ENCODE measurements around the gene PPP1R9B.

Gene PPP1R9B

DNA sequence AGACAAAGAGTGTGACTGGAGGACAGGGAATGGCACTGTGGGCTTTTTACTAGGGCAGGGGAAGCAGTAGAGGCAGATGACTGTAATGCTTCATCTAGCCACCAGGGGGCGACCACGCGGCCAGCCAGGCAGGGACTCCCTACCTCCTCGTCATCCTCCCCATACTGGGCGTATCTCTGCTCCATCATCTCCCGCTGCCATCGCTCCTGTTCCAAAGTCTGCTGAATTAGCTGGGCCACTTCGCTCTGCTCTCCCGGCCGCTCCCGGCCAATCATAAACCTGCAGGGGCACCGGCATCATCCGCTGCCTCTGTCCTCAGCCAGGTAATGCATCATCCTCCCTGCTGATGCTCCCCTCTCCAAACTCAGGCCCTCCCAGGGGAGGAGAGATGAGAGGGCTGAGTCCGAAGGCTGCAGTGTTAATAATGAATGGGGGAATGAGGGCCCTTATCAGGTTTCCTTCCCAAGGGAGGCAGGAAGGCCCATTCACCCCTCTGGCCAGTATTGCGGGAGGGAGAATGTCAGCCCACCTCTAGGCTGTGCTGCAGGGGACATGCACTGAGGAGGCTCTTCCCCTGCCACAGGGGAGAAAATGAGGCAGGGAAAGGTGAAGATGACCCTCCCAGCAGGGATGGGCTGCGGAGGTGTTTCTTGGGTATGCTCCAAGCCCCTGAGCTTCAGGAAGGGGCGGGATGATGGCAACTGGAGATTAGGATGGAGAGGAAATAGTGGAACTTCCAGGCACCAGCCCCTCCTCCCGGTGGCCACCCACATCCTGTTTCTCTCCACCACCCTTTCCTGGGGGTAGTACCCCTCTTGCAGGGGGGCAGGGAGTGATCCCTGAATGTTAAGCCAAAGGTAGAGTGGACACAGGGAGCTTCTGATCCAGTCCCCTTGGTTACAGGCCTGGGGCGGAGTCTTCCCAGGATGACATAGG is 10.3 kb downstream of the PPP1R9B start:
- no peak for DNase-seq (ENCODE audit: low spot score)

DNA sequence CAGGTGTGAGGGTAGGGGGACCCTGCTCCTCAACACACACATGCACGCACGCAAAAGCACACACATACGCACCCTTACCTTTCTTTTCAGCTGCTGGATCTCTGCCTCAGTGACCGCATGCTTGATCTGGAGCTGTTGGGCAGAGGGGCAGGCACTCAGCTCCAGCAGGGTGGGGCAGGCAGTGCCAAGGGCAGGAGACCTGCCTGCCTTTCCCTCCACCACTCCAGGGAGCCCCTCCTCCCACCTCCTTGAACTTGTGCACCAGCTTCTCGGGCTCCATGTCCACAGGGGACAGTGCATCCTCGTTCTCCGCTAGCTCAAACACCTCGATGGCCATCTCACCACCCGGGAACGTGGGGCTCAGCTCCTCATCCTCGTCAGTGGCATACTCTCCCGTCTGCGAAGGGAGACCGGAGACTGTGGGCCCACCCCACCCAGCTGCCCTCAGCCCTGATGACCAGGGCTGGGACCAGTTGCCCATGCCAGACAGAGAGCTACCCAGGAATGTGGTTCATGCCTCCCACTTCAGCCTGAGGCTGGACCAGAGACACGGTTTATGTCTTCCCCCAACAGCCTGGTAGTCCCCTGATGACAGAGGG is 11.2 kb downstream of the PPP1R9B start:
- DNase-seq (ENCODE audit: low spot score): no peak

DNA sequence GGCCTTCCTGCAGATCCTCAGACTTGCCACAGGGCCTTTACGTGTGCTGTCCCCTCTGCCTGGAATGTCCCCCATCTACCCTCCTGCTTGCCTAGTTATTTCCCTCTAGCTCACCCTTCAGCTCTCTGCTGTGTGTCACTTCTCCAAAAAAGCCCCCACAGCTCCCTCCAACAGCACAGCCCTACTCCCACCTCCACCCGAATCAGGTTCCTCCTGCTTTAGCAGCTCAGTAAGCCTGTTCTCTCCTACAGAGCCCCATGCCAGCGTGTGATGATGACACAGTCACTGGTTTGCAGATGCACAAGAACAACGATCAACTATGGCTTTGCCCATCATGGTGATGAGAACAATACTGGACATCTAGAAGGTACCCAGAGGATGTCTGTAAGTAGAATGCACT is 13.4 kb downstream of the PPP1R9B start:
- DNase-seq (ENCODE audit: low spot score): no peak

DNA sequence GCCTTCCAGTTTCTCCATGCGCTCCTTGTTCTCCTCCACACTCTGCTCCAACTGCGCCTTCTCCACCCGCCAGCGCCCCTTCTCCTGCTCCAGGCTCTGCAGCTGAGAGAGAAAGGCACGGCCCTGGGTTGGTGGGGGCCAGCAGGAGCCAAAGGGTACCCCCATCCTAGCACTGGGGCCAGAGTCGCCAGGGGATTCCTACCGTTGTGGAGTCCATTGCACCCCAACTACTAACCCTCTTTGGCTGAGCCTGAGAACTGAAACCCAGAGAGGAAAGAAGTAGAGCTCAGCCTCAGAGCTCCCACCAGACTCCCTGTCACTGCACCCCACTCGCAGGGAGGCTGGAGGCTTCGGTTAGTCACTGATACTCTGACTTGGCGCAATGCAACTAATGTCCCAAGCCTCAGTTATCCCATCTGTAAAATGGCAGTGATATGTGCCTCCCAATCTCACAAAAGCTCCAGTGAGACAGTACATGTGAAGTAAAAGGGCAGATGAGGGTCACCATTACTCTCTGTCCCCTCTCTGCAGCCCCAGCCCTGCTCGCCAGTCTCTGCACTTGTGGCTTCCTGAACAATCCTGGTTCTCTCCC is 14.3 kb downstream of the PPP1R9B start:
- DNase-seq (ENCODE audit: low spot score): no peak

DNA sequence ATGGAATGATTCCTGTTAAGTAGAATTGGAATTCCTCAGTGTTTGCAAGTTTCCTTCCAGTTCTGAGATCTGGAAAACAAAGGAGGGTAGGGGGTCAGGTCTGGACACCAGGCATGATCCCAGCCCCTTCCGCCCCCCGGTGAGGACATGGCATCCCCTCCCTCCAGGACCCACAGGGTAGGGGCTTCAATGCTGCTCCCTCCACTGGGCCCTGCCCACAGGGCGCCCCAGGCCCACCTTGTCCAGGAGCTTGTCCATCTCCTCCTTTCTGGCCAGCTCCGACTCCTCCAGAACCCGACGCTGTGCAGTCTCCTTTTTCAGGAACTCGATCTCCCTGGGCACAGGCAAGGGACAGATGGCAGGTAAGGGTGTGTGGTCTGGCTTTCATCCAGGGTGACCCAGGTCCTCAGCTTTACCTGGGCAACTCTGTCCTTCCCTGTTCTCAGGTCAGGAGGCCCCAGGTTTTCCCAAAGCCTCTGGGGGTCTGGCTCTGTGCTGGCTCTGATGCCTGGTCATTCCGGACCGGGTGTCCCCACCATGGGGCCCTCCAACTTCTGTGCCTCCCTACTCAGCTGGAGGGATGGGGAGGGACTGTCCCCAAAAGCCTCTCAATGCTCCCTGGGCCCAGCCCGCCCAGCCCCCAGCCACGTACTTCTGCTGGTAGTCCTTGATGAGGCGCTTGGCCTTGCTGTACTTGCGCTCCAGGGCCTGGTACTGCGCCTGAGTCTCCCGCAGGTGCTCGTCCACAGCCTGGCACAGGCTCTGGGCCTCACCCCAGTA is 15.0 kb downstream of the PPP1R9B start:
- no peak for DNase-seq (ENCODE audit: low spot score)

DNA sequence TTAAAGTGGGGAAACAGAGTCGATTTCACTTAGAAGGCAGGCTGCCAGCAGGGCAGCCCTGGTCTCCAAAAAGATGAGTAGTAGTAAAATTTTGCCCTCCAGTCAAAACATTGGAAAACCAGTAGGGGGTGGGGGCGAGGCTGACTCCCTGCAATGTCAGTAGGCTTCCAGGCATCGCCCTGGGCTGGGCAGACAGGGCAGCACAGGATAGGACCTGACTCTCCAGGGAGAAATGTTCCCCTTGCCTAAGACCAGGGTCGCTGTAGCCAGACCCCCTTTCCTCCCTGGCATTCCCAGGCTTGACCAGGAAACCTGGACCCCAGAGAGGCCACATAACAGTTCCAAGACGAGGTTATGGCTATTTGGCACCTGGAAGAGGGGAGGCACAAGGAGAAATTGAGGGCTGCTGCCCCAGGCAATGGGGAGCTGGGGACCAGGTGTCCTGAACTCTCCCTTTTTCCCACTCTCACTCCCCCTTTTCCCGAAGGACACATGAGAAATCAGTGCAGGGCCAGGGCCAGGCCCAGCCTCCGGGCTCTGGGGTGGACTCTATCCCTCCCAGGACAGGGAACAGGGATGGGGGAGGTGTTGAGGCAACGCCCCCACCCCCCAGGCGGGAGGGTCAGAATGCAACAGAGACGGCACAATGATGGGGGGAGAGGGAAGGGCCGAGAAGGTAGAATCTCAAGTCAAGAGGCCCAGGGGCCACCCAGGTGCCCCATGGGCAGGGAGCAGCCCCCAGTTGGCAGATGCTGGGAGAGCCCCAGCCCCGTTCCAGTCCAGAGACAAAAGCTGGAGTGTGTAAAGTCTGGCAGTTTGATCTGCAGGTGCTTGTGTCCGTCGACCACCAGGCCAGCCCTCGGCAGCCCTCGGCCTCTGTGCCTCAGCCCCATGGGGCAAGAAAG is 16.0 kb downstream of the PPP1R9B start:
- no peak for DNase-seq (ENCODE audit: low spot score)

DNA sequence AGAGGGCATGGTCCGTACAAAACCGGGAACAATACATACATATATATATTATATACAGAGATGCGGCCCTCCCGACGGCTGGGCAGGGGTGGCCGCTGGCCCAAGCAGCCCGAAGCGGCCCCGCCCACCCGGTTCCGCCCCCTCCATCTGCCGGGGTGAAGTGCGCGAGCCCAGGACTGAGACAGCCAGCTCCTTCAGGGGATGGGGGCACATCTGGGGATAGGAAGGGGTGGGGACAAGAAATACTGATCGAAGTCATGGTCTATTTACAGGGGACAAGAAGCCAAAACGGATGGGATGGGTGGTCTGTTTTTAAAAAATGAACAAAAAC is 16.7 kb downstream of the PPP1R9B start:
- DNase-seq (ENCODE audit: low spot score): no peak

DNA sequence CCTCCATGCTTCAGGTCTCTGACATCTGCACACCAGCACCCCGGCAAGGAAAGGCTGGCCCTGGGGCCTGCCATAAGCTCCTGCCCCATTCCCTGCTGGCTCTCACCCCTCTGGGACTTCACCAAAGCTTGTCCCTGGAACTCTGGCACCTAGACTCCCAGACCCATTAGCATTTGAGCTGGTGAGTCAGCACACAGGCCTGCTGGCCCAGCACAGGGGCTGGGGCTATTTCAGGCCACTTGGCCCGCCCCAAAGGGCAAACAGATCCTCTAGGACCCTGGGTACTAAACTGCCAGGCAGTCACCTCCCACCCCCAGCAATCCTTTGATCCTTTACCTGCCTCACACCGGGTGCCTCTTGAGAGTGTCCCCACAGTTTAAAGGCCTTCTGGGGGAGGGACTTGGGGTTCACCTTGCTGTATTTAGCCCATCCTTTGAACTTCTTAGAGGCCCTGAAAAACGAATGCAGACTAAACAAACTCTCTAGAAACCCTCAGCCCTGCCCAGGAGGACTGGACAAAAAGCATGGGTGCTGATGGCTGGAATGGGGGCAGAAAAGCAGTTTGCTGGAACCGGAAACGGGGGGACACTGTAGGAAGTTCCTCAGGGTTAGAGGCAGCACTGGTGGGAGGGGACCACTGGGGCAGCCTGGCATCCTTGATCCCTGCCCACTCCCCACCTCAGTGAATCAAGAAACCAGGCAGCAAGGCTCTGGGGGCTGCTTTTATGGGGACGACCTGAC is 17.3 kb downstream of the PPP1R9B start:
- DNase-seq (ENCODE audit: low spot score): no peak

DNA sequence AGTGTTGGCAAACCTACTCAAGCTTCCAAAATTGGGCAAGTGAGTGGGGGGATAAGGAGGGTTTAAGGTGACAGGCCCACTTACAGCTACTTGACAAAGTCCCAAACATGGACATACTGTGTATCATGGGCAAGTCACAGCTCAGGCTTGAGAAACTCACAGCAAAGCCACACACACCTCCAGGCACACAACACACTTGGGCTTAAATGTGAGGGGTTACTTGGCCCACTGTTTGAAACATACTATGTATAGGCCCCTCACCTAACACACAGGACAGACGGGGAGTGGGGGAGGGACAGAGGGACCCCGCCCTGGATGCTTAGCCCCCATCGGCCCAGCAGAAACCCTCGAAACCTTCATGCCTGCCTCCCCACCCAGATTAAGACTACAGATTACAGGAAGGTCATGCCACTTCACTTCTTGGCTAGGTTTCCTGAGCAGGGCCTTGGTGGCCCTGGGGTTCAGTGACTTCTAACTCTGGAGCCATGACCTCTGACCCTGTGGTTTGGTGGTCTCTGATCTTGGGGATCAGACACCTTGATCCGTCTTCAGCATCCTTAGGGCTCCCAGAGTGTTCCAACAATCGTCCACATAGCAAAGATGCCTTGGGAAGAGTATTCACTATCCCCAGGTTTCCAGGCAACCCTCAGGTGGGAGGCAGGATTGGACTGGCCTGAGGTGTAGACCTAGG is 18.2 kb downstream of the PPP1R9B start:
- no peak for DNase-seq (ENCODE audit: low spot score)

DNA sequence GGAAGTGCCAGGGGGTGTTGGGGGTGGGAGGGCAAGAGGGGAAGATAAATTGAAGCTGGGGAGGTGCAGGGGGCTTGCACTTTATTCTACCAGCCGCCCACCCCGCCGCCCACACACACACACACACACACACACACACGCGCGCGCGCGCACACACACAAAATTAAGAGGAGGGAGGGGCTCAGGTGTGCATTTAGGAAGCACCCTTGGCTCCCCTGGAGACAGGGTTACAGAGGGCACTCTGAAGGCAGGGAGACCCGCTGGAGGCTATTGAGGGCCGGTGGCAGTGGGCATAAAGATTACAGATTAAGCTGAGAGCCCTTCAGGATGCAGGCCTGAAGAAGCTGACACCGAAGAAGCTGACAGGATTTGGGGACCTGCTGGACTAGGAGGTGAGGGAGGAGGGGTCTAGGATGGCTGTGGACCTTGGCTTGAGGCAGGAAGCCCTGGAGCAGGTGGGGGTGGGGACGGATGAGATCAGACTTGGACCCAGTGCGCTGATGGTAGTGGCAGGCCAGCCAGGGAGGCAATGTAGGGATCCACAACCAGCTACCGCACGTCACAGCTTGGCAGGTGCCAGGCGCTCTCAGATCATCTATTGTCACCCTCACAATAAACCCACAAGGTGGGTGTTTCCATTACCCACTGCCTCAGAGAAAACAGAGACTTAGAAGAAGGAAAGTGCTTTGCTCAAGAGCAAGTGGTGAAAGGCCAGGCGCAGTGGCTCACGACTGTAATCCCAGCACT is 19.7 kb downstream of the PPP1R9B start:
- no peak for DNase-seq (ENCODE audit: low spot score)

DNA sequence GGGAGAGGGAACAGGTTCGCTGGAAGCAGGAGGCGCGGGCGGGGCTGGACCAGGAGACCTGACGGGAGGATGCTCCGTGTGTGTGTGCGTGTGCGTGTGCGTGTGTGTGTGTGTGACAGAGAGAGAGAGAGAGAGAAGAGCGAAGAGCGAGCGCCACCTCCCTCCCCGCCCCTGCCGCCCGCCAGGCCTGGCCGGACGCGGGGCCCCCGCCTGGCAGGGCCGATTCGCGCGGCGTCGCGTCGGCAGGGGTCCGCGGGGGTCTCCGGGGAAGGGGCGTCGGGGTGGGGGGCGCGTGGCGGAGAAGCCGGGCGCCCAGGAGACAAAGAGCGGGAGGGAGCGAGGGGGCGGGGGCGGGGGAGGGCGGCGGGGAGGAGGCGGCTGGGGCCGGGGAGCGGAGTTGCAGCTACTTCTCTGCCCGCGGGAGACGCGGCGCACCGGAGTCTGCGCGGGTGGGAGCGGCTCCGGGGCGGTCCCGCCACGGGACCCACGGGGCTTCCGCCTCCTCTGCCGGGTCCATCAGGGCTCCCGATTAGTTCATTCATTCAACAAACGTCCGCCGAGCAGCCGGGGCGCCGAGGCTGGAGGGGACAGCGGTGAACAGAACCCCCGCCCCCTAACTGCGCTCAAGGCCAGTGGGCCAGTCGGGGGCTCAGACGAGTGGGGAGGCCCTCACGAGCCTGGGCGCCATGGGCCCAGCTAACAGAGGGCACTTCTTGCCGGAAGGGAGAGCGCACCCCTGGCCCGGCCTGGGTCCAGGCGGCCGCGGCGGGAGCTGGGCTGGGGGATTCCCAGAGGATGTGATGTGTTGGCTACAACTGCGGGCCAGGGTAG is 20.5 kb downstream of the PPP1R9B start, which contains the start of gene SAMD14:
Gene SAMD14, minus strand, starts transcription at position 433 of the 831 bp plus-strand sequence. CDS start 5,201 bp downstream, outside the sequence.
- DNase-seq (ENCODE audit: low spot score): no peak

DNA sequence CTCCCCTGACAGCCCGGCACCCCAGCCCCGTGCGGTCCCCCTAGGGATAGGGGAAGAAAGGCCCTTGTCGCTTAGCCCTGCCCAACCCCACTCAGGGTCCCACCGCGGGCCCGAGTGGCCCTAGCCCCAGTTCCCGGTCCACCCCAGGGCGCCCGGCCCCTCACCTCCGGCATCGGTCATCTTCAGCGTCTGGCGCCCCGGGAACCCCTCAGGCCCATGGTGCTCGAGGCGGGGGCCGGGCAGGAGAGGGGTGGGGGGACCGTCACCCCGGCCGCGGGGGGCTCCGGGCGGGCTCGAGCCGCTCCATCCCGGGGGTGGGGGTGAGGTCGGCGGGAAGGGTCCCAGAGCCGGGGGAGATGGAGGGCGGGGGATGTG is 21.1 kb downstream of the PPP1R9B start:
- DNase-seq (ENCODE audit: low spot score): no peak

DNA sequence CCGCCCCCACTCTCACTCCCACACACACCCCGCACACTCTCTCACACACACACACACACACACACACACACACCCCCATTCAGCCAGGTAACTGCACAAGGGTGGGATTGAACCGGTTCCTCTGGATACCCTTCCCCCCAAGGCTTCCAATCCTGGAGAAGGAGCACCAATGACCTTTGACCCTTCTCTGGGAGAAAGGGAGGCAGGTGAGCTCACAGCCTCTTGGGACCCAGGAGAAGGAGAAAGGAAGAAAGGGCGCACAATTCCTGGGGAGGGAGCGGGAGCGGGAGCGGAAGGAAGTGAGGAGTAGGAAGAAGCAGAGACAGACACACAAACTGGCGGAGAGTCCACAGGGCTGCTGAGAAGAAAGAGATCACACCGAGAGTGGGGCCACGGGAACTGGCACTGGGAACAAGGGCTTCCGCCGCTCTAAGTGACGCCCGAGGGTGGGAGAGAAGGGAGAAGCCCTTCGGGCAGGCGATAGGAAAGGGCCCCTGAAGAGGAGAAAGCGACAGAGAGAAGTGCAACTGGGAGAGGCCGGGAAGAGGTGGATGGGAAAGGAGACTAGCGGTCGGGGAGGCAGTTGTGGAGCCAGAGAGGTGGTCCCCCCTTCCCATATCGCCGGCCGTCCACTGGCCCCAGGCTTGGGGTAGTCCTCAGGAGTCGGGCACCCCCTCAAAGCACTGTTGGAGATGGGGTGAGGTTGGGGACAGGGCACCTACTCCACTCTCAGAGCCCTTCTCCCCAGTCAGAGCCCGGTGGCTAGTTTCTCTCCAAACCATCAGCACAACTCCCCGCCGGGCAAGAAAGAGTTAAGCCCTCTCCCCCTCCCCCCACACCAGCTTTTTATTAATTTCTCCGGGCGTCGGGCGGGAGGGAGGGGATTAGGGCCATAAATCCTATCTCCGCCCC is 21.8 kb downstream of the PPP1R9B start:
- DNase-seq (ENCODE audit: low spot score): no peak

DNA sequence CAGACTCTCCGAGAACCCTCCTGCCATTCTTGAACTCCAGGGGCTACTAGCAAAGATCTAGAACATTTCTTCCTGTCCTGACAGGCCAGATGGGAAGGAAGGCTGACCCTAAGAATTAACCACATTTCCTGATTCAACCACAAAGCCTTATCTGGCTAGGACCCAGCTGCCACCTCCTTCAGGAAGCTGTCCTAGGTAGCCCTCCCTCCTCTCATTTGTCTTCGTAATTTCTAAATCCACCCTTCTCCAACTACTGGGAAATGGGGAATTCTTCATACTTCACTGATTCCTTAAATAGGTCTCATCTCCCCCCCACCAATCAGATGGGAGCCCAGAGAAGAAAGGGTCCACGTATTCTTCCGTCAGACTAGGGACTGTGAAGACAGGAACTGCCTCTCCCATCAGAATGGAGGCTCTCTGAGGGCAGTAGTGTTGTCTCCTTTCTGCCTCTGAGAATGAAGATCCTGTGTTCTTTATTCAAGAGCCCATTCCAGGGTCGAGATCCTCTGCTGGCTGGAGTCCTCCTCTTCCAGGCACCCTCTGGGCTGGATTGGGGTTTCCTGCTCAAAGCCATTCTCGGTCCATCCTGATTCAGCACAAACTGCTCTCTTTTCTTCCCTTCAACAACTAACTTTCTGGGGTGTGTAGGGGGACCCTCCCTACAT is 22.6 kb downstream of the PPP1R9B start:
- no peak for DNase-seq (ENCODE audit: low spot score)

DNA sequence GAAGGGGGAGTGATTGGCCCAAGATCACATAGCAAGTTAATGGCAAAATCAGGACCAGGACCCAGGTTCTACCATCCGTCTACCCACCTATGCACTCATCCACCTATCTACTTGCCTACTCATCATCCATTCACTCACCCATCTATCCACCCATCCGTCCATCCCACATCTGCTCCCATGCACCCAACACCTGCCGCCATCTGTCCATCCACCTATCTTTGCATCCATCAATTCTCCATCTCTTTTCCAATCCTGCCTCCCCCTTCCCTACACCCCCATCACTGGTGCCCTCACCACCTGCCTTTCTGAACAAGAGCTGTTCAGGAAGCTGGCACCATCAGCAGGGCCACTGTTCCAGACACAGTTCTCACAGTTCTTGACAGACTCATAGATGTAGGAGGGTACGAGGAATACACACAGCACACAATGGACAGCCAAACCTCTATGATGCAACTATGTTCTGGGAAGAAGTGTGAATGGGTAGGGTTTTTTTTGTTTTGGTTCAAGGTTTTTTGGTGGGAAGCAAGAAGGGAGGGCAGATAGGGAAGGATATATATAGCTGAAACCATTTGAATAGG is 25.0 kb downstream of the PPP1R9B start:
- DNase-seq (ENCODE audit: low spot score): no peak

DNA sequence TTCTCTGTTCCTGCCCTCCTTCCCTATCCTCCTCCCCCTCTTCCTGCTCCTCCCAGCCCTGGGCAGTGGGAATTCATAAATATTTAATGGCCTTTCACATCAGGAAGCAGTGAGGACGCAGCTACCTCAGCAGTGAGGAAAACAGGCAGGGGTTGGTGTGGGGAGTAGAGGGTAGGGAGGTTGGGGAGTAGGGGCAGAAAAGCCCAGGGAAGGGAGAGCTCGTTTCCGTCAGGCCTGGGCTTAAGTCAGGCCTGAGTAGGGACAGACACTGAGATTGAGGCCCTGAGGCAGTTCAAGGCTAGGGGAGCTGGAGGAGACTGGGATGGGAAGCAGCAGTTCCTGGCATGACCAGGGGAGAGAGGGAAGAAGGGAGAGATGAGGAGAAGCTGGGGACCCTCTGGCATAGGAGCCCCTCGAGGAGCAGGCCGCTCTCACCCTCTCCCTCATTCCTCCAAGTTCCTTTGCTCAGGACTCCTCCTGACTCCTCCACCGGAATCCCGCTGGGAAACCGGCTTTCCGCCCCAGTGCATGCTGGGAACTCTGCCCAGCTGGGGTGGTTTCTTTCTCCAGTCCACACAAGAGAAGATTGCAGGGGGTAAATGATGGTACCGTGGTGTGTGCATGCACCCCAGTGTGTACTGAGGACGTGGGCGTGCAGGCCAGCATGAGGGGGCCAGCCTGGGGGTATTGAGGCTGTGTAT is 26.7 kb downstream of the PPP1R9B start:
- no peak for DNase-seq (ENCODE audit: low spot score)
